HepG2 (cell line): ENCODE measurements around the gene NVL. TPM values are rescaled to one million over a fixed set of nuclear protein-coding genes. Genes with fewer than 3 reads are reported as not detected.

ENCODE experiments used
- DNMT1 ChIP-seq: sonication (generic); formaldehyde crosslinking; IDR thresholded peaks from 2 replicates; pipeline ENCODE4 v1.5.1; 2020; ENCODE audit warnings: mild to moderate bottlenecking, missing genetic modification reagents
- HOXA3 ChIP-seq: sonication (generic); formaldehyde crosslinking; IDR thresholded peaks from 2 replicates; pipeline ENCODE4 v1.5.0; 2020; ENCODE audit warnings: missing genetic modification reagents
- NFKBIZ ChIP-seq: IDR thresholded peaks from 2 replicates; pipeline ENCODE4 v1.6.1; 2018; ENCODE audit warnings: missing genetic modification reagents, missing compliant biosample characterization
- PITX1 ChIP-seq: sonication (generic); formaldehyde crosslinking; IDR thresholded peaks from 2 replicates; pipeline ENCODE4 v1.5.1; 2020; ENCODE audit warnings: mild to moderate bottlenecking, missing genetic modification reagents
- PRMT3 ChIP-seq: sonication (generic); formaldehyde crosslinking; IDR thresholded peaks from 2 replicates; pipeline ENCODE4 v1.8.1; 2022; ENCODE audit warnings: low read depth, mild to moderate bottlenecking, moderate library complexity, missing genetic modification reagents, borderline replicate concordance
- RARA ChIP-seq: IDR thresholded peaks from 2 replicates; pipeline ENCODE4 v1.6.1; 2016; ENCODE audit warnings: missing genetic modification reagents, missing compliant biosample characterization
- RBFOX2 ChIP-seq: fragments of 200-400 bp; formaldehyde crosslinking; IDR thresholded peaks from 2 replicates; pipeline ENCODE4 v1.6.1; 2017; ENCODE audit warnings: low read depth, mild to moderate bottlenecking, low read length
- SAFB2 ChIP-seq: sonication (generic); formaldehyde crosslinking; IDR thresholded peaks from 2 replicates; pipeline ENCODE4 v1.5.1; 2020; ENCODE audit warnings: missing genetic modification reagents, low read depth, mild to moderate bottlenecking, borderline replicate concordance
- SKI ChIP-seq: fragments of 450-650 bp; IDR thresholded peaks from one replicate; pipeline ENCODE4 v1.6.1; 2018; ENCODE audit warnings: mild to moderate bottlenecking; ENCODE audit not compliant: partially characterized antibody
- SMYD3 ChIP-seq: sonication (generic); formaldehyde crosslinking; IDR thresholded peaks from 2 replicates; pipeline ENCODE4 v1.8.1; 2023; ENCODE audit warnings: mild to moderate bottlenecking, missing genetic modification reagents
- ZNF296 ChIP-seq: sonication (generic); formaldehyde crosslinking; conservative IDR thresholded peaks from 2 replicates; pipeline ENCODE4 v1.5.0; 2020; ENCODE audit warnings: mild to moderate bottlenecking, missing genetic modification reagents
- ZNF329 ChIP-seq: sonication (generic); formaldehyde crosslinking; IDR thresholded peaks from 2 replicates; pipeline ENCODE4 v1.9.0; 2021; ENCODE audit warnings: low read depth, mild to moderate bottlenecking, missing genetic modification reagents
- ZNF331 ChIP-seq: sonication (generic); formaldehyde crosslinking; IDR thresholded peaks from 2 replicates; pipeline ENCODE4 v1.4.0; 2020; ENCODE audit warnings: missing genetic modification reagents
- ZNF430 ChIP-seq: sonication (generic); formaldehyde crosslinking; IDR thresholded peaks from 2 replicates; pipeline ENCODE4 v1.9.0; 2021; ENCODE audit warnings: mild to moderate bottlenecking, missing genetic modification reagents
- ZNF644 ChIP-seq: IDR thresholded peaks from 2 replicates; pipeline ENCODE4 v1.6.1; 2016; ENCODE audit warnings: low read depth
- polyA plus RNA-seq, 8 experiments: library from polyadenylated mRNA; depleted of rRNA in 3 of 8; stranded (reverse) in 7 of 8; unstranded in 1 of 8; fragments of >200 nt; fragmentation: Illumina TruSeq in 4 of 8; extraction: Trizol in 4 of 8; gene quantifications; 2 replicates each; pipeline versions ENCODE4 v1.2.1 to v1.2.3, GENCODE V29; 2011 to 2016; ENCODE audit warnings: low read depth in 4 of 8, missing spikeins in 1 of 8, mixed read lengths in 1 of 8; ENCODE audit not compliant: insufficient read depth in 1 of 8
- total RNA-seq, 5 experiments: library from RNA; depleted of rRNA; stranded (reverse); fragments of >200 nt; fragmentation: Illumina TruSeq; extraction: Trizol; gene quantifications; 2 replicates each; pipeline ENCODE4 v1.2.3, GENCODE V29; 2016; ENCODE audit warnings: low read depth in 1 of 5
- TF ChIP-seq, protein P1 (sequence below): sonication (generic); formaldehyde crosslinking; conservative IDR thresholded peaks from 2 replicates; pipeline ENCODE4 v1.8.1; 2023; ENCODE audit warnings: missing genetic modification reagents
- TF ChIP-seq, protein P2 (sequence below): sonication (generic); formaldehyde crosslinking; IDR thresholded peaks from 2 replicates; pipeline ENCODE4 v1.4.0; 2020; ENCODE audit warnings: missing genetic modification reagents, mild to moderate bottlenecking, borderline replicate concordance
- TF ChIP-seq, protein P3 (sequence below): sonication (generic); formaldehyde crosslinking; IDR thresholded peaks from 2 replicates; pipeline ENCODE4 v1.5.0; 2020; ENCODE audit warnings: mild to moderate bottlenecking, missing genetic modification reagents
- TF ChIP-seq, protein P4 (sequence below): sonication (generic); formaldehyde crosslinking; IDR thresholded peaks from 2 replicates; pipeline ENCODE4 v1.4.0; 2020; ENCODE audit warnings: missing genetic modification reagents
- TF ChIP-seq, protein P5 (sequence below): sonication (generic); formaldehyde crosslinking; IDR thresholded peaks from 2 replicates; pipeline ENCODE4 v1.8.1; 2022; ENCODE audit warnings: low read depth, mild to moderate bottlenecking, missing genetic modification reagents

The NVL gene
- total and polyA plus RNA-seq, 2 of the 13 experiments (the other 11 are each of a cell fraction or from before 2014, with no cell fraction given), result 8.3 to 21.0 TPM

DNA sequence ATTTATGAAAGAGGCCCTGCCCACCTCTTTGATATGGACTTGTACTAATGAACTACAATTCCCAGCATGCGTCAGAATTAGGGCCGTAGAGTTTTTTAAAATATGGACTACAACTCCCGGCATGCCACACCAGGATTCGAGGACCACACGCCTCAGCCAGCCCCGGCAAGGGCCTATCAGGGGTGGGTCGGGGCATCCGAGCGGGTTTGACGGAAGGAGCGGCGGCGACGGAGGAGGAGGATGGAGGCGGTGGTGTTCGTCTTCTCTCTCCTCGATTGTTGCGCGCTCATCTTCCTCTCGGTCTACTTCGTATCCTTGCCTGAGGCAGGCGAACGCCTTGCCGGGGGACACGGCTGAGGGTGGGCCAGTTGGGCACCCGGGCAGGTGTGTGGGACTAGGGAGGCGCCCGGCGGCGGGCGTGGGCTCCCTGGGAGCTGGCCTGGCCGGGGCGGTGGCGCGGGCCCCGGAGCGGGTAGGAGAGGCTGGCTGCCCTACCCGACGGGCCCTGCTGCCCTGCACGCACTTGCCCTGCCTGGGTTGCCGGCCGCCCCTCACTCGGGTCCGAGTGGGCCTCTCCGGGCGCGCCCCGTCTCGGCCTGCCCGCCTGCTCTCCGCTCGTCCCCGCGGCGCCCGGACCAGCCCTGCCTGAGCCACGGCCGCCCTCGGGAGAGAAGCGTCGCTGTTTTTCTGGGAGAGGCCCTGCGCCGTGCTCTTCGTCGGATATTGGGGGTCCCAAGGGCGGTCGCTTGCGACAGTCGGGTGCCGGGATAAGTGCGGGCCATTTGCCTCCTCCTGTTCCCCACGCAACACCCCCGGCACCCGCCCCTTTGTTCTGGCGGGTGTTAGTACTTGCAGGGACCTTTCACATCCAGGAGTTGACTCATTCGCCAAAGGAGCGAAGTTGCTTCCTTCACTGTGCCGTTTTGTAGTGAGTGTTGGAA is 27.0 kb upstream of the NVL start, which contains the start of gene CNIH4 (continued):
- TF ChIP-seq PITX1 (no peak; the same call in 1 of the 2 replicates), ZNF329 (CRISPR knock-in tag) (no peak), RBFOX2 (peak; percentile 75), HOXA3 (CRISPR knock-in tag) (peak; percentile 32; the same call in 1 of the 2 replicates), RARA (CRISPR knock-in tag) (no peak), SAFB2 (CRISPR knock-in tag) (0 out of 2 replicates have a peak, but pooled peaks have one; percentile 65), PRMT3 (no peak), SKI (no peak), ZNF296 (CRISPR knock-in tag) (no peak), NFKBIZ (CRISPR knock-in tag) (no peak), ZNF644 (no peak), ZNF331 (no peak), DNMT1 (CRISPR knock-in tag) (no peak), SMYD3 (CRISPR knock-in tag) (no peak), ZNF430 (CRISPR knock-in tag) (no peak)
- TF ChIP-seq, protein P1, sequence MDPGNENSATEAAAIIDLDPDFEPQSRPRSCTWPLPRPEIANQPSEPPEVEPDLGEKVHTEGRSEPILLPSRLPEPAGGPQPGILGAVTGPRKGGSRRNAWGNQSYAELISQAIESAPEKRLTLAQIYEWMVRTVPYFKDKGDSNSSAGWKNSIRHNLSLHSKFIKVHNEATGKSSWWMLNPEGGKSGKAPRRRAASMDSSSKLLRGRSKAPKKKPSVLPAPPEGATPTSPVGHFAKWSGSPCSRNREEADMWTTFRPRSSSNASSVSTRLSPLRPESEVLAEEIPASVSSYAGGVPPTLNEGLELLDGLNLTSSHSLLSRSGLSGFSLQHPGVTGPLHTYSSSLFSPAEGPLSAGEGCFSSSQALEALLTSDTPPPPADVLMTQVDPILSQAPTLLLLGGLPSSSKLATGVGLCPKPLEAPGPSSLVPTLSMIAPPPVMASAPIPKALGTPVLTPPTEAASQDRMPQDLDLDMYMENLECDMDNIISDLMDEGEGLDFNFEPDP (CRISPR knock-in tag), result no peak
- TF ChIP-seq, protein P2, sequence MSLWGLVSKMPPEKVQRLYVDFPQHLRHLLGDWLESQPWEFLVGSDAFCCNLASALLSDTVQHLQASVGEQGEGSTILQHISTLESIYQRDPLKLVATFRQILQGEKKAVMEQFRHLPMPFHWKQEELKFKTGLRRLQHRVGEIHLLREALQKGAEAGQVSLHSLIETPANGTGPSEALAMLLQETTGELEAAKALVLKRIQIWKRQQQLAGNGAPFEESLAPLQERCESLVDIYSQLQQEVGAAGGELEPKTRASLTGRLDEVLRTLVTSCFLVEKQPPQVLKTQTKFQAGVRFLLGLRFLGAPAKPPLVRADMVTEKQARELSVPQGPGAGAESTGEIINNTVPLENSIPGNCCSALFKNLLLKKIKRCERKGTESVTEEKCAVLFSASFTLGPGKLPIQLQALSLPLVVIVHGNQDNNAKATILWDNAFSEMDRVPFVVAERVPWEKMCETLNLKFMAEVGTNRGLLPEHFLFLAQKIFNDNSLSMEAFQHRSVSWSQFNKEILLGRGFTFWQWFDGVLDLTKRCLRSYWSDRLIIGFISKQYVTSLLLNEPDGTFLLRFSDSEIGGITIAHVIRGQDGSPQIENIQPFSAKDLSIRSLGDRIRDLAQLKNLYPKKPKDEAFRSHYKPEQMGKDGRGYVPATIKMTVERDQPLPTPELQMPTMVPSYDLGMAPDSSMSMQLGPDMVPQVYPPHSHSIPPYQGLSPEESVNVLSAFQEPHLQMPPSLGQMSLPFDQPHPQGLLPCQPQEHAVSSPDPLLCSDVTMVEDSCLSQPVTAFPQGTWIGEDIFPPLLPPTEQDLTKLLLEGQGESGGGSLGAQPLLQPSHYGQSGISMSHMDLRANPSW, result no peak
- TF ChIP-seq, protein P3, sequence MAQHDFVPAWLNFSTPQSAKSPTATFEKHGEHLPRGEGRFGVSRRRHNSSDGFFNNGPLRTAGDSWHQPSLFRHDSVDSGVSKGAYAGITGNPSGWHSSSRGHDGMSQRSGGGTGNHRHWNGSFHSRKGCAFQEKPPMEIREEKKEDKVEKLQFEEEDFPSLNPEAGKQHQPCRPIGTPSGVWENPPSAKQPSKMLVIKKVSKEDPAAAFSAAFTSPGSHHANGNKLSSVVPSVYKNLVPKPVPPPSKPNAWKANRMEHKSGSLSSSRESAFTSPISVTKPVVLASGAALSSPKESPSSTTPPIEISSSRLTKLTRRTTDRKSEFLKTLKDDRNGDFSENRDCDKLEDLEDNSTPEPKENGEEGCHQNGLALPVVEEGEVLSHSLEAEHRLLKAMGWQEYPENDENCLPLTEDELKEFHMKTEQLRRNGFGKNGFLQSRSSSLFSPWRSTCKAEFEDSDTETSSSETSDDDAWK, result no peak
- TF ChIP-seq, protein P4, sequence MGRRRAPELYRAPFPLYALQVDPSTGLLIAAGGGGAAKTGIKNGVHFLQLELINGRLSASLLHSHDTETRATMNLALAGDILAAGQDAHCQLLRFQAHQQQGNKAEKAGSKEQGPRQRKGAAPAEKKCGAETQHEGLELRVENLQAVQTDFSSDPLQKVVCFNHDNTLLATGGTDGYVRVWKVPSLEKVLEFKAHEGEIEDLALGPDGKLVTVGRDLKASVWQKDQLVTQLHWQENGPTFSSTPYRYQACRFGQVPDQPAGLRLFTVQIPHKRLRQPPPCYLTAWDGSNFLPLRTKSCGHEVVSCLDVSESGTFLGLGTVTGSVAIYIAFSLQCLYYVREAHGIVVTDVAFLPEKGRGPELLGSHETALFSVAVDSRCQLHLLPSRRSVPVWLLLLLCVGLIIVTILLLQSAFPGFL (CRISPR knock-in tag), result no peak
- TF ChIP-seq, protein P5, sequence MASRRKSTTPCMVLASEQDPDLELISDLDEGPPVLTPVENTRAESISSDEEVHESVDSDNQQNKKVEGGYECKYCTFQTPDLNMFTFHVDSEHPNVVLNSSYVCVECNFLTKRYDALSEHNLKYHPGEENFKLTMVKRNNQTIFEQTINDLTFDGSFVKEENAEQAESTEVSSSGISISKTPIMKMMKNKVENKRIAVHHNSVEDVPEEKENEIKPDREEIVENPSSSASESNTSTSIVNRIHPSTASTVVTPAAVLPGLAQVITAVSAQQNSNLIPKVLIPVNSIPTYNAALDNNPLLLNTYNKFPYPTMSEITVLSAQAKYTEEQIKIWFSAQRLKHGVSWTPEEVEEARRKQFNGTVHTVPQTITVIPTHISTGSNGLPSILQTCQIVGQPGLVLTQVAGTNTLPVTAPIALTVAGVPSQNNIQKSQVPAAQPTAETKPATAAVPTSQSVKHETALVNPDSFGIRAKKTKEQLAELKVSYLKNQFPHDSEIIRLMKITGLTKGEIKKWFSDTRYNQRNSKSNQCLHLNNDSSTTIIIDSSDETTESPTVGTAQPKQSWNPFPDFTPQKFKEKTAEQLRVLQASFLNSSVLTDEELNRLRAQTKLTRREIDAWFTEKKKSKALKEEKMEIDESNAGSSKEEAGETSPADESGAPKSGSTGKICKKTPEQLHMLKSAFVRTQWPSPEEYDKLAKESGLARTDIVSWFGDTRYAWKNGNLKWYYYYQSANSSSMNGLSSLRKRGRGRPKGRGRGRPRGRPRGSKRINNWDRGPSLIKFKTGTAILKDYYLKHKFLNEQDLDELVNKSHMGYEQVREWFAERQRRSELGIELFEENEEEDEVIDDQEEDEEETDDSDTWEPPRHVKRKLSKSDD (CRISPR knock-in tag), result no peak
